ENCODE results near the gene FKBP9.

DNA sequence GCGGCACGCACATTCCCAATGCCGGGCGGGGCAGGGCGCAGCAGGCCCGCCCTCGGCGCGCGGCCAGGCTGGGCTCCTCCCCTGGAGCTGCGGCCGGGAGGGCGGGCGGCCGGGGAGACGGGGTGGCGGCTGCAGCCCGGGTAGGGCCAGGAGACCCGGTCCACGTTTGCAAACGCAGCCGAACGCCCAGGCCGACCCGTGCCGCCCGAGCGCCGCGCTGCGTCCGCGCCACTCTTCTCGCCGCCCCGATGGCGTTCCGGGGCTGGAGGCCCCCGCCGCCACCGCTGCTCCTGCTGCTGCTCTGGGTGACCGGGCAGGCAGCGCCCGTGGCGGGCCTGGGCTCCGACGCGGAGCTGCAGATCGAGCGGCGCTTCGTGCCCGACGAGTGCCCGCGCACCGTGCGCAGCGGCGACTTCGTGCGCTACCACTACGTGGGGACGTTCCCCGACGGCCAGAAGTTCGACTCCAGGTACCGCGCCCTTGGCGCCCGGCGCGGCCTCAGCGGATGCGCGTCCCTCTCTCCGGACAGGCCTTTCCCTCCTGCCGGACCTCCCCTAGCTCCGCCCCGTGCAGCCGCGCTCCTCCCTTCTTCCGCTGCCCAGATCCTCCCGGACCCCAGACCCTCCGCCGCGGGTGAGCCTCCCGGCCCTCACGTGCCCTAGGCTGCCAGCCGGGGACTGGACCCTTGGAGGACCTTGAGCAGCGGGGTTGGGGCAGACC is at the start of gene FKBP9:
- TF ChIP-seq POLR2A (IDR thresholded peaks at IDR 0.05) = peak in 2 of 4 donors; percentile 73 to 87
- TF ChIP-seq, protein P1, sequence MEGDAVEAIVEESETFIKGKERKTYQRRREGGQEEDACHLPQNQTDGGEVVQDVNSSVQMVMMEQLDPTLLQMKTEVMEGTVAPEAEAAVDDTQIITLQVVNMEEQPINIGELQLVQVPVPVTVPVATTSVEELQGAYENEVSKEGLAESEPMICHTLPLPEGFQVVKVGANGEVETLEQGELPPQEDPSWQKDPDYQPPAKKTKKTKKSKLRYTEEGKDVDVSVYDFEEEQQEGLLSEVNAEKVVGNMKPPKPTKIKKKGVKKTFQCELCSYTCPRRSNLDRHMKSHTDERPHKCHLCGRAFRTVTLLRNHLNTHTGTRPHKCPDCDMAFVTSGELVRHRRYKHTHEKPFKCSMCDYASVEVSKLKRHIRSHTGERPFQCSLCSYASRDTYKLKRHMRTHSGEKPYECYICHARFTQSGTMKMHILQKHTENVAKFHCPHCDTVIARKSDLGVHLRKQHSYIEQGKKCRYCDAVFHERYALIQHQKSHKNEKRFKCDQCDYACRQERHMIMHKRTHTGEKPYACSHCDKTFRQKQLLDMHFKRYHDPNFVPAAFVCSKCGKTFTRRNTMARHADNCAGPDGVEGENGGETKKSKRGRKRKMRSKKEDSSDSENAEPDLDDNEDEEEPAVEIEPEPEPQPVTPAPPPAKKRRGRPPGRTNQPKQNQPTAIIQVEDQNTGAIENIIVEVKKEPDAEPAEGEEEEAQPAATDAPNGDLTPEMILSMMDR (IDR thresholded peaks at IDR 0.05) = peak in 1 of 6 experiments; percentile 8
